Endothelial cell of umbilical vein (primary cell): Measurements from ENCODE around the gene ATG12. TPM values are rescaled to one million over a fixed set of nuclear protein-coding genes. Genes with fewer than 3 reads are reported as not detected.

ENCODE experiments used
- BruUV-seq: library from RNA; stranded (reverse); fragments of 400-500 nt; replicated peaks from 2 replicates; lab custom pipeline; 2021; lab: Mats Ljungman, UMichigan
- CTCF ChIA-PET: fragments of 300-600, 350-600 bp; sonication (Branson Sonifier 250); formaldehyde crosslinking; loops from one replicate; lab custom pipeline; 2021; ENCODE audit warnings: antibody characterized with exemption, inconsistent platforms; lab: Charles Lee
- POLR2A ChIA-PET: fragments of 300-600, 350-600 bp; sonication (Branson Sonifier 250); formaldehyde crosslinking; loops from one replicate; lab custom pipeline; 2021; ENCODE audit warnings: antibody characterized with exemption, inconsistent platforms; lab: Charles Lee
- DNase-seq: peaks from one replicate; pipeline ENCODE4 v3.0.0-alpha.2; 2011; ENCODE audit warnings: low read depth, low spot score
- FAIRE-seq: peaks from 2 replicates; lab custom pipeline; 2011; peaks lifted over from hg19 to GRCh38; lab: Jason Lieb, UNC
- H2AFZ ChIP-seq: 2 replicates; pipeline ENCODE4 v1.6.0; 2012; ENCODE audit warnings: low read depth, low read length, control low read depth, inconsistent platforms
- H3K27ac ChIP-seq: 2 replicates; pipeline ENCODE4 v1.5.1; 2011; ENCODE audit warnings: low read depth, mild to moderate bottlenecking, control low read depth, low read length, moderate library complexity; ENCODE audit not compliant: insufficient read depth
- H3K27me3 ChIP-seq, 2 experiments: 2 replicates each; pipeline versions ENCODE4 v1.6.0 to v1.6.1; 2011; ENCODE audit warnings: low read length in 2 of 2, mixed read lengths in 1 of 2; ENCODE audit not compliant: control insufficient read depth in 2 of 2, insufficient read depth in 2 of 2
- H3K36me3 ChIP-seq, 2 experiments: 2 replicates in 1 of 2; 3 replicates in 1 of 2; pipeline ENCODE4 v1.5.1; 2011; ENCODE audit warnings: low read length in 2 of 2, mild to moderate bottlenecking in 1 of 2, moderate library complexity in 1 of 2; ENCODE audit not compliant: control insufficient read depth in 2 of 2, insufficient read depth in 2 of 2; ENCODE audit errors: extremely low read depth in 1 of 2
- H3K4me1 ChIP-seq: 3 replicates; pipeline ENCODE4 v1.5.1; 2011; ENCODE audit warnings: mild to moderate bottlenecking, low read length; ENCODE audit not compliant: control insufficient read depth, insufficient read depth; ENCODE audit errors: extremely low read depth
- H3K4me2 ChIP-seq: 2 replicates; pipeline ENCODE4 v1.6.1; 2011; ENCODE audit warnings: low read length, control low read depth, mixed read lengths; ENCODE audit not compliant: insufficient read depth
- H3K4me3 ChIP-seq, 3 experiments: fragments of 200-600 bp in 1 of 3; sonication (generic), shearing (Covaris generic) in 1 of 3; replicated peaks in 1 of 3; 2 replicates each; pipeline ENCODE4 v1.5.1; 2011 to 2016; ENCODE audit warnings: control low read depth in 3 of 3, low read length in 3 of 3, mild to moderate bottlenecking in 2 of 3, inconsistent platforms in 1 of 3, low read depth in 1 of 3, moderate library complexity in 1 of 3; ENCODE audit not compliant: insufficient read depth in 1 of 3
- H3K79me2 ChIP-seq: 2 replicates; pipeline ENCODE4 v1.6.0; 2012; ENCODE audit warnings: low read length, inconsistent platforms; ENCODE audit not compliant: control insufficient read depth, insufficient read depth
- H3K9ac ChIP-seq: replicated peaks from 2 replicates; pipeline ENCODE3; 2011; ENCODE audit warnings: low read length, control low read depth; ENCODE audit not compliant: insufficient read depth; ENCODE audit errors: extremely low read depth
- H3K9me1 ChIP-seq: replicated peaks from 3 replicates; pipeline ENCODE4 v1.6.0; 2011; ENCODE audit warnings: mild to moderate bottlenecking, low read length; ENCODE audit not compliant: control insufficient read depth, insufficient read depth; ENCODE audit errors: extremely low read depth
- H3K9me3 ChIP-seq: replicated peaks from 2 replicates; pipeline ENCODE4 v1.5.1; 2012; ENCODE audit warnings: low read length, inconsistent platforms; ENCODE audit not compliant: control insufficient read depth, insufficient read depth
- H4K20me1 ChIP-seq: replicated peaks from 2 replicates; pipeline ENCODE3; 2011; ENCODE audit warnings: mild to moderate bottlenecking, low read length; ENCODE audit not compliant: control insufficient read depth, insufficient read depth; ENCODE audit errors: extremely low read depth
- CTCF ChIP-seq, 2 donors: IDR thresholded peaks; 1 replicate in 1 of 2; 2 replicates in 1 of 2; pipeline ENCODE4 v1.5.1; 2011; ENCODE audit warnings: low read length in 2 of 2, mild to moderate bottlenecking in 2 of 2, moderate library complexity in 2 of 2, control low read depth in 1 of 2, inconsistent platforms in 1 of 2, low read depth in 1 of 2; ENCODE audit not compliant: insufficient read depth in 1 of 2; ENCODE audit errors: extremely low read depth in 1 of 2
- EZH2 ChIP-seq: IDR thresholded peaks from 2 replicates; pipeline ENCODE4 v1.6.1; 2012; ENCODE audit warnings: borderline replicate concordance, low read depth, mild to moderate bottlenecking, moderate library complexity, low read length, inconsistent platforms; ENCODE audit not compliant: severe bottlenecking
- GATA2 ChIP-seq: IDR thresholded peaks from 2 replicates; pipeline ENCODE4 v1.7.0; 2011; ENCODE audit warnings: low read depth, mild to moderate bottlenecking, moderate library complexity, mixed read lengths, low read length; ENCODE audit not compliant: insufficient read length, insufficient read depth
- MAX ChIP-seq: IDR thresholded peaks from 2 replicates; pipeline ENCODE4 v1.6.1; 2011; ENCODE audit not compliant: insufficient read depth, insufficient read length
- MYC ChIP-seq: IDR thresholded peaks from one replicate; pipeline ENCODE4 v1.6.1; 2011; ENCODE audit warnings: mild to moderate bottlenecking, low read depth, low read length
- POLR2AphosphoS5 ChIP-seq: IDR thresholded peaks from 2 replicates; pipeline ENCODE4 v1.6.1; 2012; ENCODE audit warnings: low read depth, mild to moderate bottlenecking, control low read depth, low read length, moderate library complexity; ENCODE audit not compliant: insufficient read depth
- dilution Hi-C: fragments of 300-500 bp; cut with MboI; formaldehyde crosslinking; loops from one replicate; pipeline ENCODE4 v1.15.0; 2019; ENCODE audit warnings: low sequenced_read_pairs; ENCODE audit not compliant: extremely low pct_ligation_motif_present
- intact Hi-C: fragments of 100-400 bp; cut with micrococcal nuclease; formaldehyde crosslinking; loops from one replicate; pipeline ENCODE4 v1.10.0; 2022
- polyA plus RNA-seq, 4 experiments: library from polyadenylated mRNA; depleted of rRNA in 3 of 4; stranded (reverse) in 3 of 4; unstranded in 1 of 4; fragments of >200 nt; gene quantifications; 2 replicates each; pipeline versions ENCODE4 v1.2.1 to v1.2.3, GENCODE V29; 2011 to 2012; ENCODE audit warnings: missing spikeins in 1 of 4
- total RNA-seq: library from RNA; stranded (reverse); gene quantifications from 2 replicates; pipeline ENCODE4 v1.2.3, GENCODE V29; 2021

The ATG12 gene
- total and polyA plus RNA-seq, 2 donors (not counting 3 experiments of a cell fraction or from before 2014, with no cell fraction given), result 27.5 to 62.0 TPM

DNA sequence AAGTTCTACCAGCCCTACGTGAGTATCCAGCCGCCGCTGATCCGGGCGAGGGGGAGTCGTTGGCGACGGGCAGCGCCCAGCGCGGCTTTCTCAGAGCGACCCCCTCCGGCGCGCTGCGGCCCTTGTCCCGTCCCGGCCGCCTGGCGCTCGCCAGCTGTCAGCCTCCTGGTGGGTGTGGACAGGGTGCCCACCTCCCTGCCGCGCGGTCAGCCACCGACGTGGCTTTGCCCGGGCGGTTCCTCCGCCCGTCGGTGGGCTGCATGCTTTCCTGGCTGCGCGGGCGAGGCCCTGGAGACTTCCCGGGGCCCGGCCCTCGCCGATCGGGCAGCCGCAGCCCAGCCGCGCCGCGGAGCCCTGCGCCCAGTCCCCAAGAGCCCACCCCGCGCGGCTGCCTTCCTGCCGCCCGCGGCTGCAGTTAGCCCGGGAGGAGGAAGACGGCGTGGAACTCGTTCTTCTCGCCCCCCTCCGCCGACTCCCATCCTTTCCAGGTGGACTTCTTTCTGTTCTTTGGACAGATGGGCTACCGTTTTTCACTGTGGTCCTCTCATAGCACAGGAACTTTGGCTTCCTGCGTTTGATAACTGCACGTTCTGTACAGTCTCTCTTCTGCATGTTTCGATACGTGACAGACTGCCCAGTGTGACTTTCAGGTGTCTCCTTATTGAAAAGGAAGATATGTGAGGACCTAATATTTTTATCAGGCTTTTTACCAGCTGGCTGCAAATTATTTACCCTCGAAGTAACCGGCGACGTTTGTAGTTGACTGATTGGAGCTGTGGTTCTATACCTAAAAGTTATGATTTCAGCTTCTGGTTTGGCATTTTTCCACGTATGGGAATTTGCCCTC lies 947 bp upstream of the ATG12 start:
- dilution Hi-C loops, result no loop called here
- intact Hi-C loops, result loop anchor here (5.0 to 10.0 kb wide), 4 partner anchors 120 to 668 kb away; partner anchors contain the start of genes CCDC112, FEM1C and LVRN
- Histone ChIP-seq H4K20me1 (peaks cover 7% of the 10 kb centered on the region), H2AFZ (peak overlapping the region; percentile 60), H3K9me1 (no peaks in the 10 kb centered on the region), H3K36me3 (peaks cover 0 to 3% of the 10 kb centered on the region in 2 experiments), H3K9ac (peak overlapping the region; percentile 84), H3K4me1 (peaks cover 41% of the 10 kb centered on the region), H3K9me3 (no peaks in the 10 kb centered on the region), H3K4me2 (peak overlapping the region; percentile 98), H3K4me3 (peak overlapping the region; percentile 66 to 90 (median 67)), H3K27me3 (no peaks in the 10 kb centered on the region), H3K27ac (peak overlapping the region; percentile 86), H3K79me2 (peaks cover 84% of the 10 kb centered on the region)
- FAIRE-seq, result no peak
- CTCF ChIA-PET, result interaction anchor here (0.6 to 3.6 kb wide), 11 partner anchors 10 to 234 kb away, joined by 3 to 15 read pairs (median 6); partner anchors contain the start of gene ARL14EPL
- POLR2A ChIA-PET, result interaction anchor here (1.1 kb wide), 1 partner anchor 242 kb away, joined by 3 read pairs; the partner anchor contains the start of gene COMMD10
- no peak for DNase-seq
- no peak for TF ChIP-seq GATA2
- TF ChIP-seq POLR2AphosphoS5, result no peak
- TF ChIP-seq CTCF (IDR thresholded peaks at IDR 0.05; ENCODE audit: extremely low read depth in 1 of 2, insufficient read depth in 1 of 2, low read depth in 1 of 2, low read length in 2 of 2), result peak; percentile 15 to 50
- TF ChIP-seq MYC, result no peak
- no peak for TF ChIP-seq MAX
- TF ChIP-seq EZH2, result no peak
- BruUV-seq, result no TSS peak
